Measurements from ENCODE around the gene CD3D. TPM values are rescaled to one million over a fixed set of nuclear protein-coding genes. Genes with fewer than 3 reads are reported as not detected.

CD3D gene
- polyA plus RNA-seq, 2 of the 4 experiments (the other 2 are of a cell fraction): not detected

- TF ChIP-seq REST (IDR thresholded peaks at IDR 0.05) (no peak), HOXB13 (CRISPR knock-in tag; IDR thresholded peaks at IDR 0.05; ENCODE audit: low read depth) (no peak)
These were observed 29.3 kb downstream of the CD3D start (continued) for GRCh38 chr11:118313242-118313641.

- Histone ChIP-seq H3K4me2 (no peak overlapping the region), H3K27ac (no peak overlapping the region), H3K4me3 (no peak overlapping the region), H3K9me3 (no peaks in the 10 kb centered on the region), H3K4me1 (peaks cover 6% of the 10 kb centered on the region; the same call in 1 of the 3 replicates)
- WGBS (ENCODE audit: missing lambda C conversion rate): 89% methylated on average over 2 of the region's 2 CpGs
- CTCF ChIA-PET: interaction anchor here (0.8 to 1.2 kb wide), 2 partner anchors 38 to 141 kb away, joined by 3 read pairs; no protein-coding TSS in a partner anchor
- DNase-seq (ENCODE audit: low read depth in 1 of 2, low spot score in 1 of 2): no peak
- POLR2A ChIA-PET: no interaction called here
- no peak for TF ChIP-seq TFCP2L1 (CRISPR knock-in tag; IDR thresholded peaks at IDR 0.05)
- no peak for ATAC-seq
- FAIRE-seq: no peak
These were observed 30.2 kb downstream of the CD3D start for GRCh38 chr11:118312328-118312727.

GRCh38 chr11:118311518-118311917, 31.0 kb downstream of the CD3D start:
- Histone ChIP-seq H3K4me3 (no peak overlapping the region), H3K9me3 (no peaks in the 10 kb centered on the region), H3K4me1 (peaks cover 6% of the 10 kb centered on the region; the same call in 1 of the 3 replicates), H3K4me2 (no peak overlapping the region), H3K27ac (no peak overlapping the region)
- WGBS (ENCODE audit: missing lambda C conversion rate): 24% methylated on average over 4 of the region's 4 CpGs
- FAIRE-seq (no peak), ATAC-seq (no peak), DNase-seq (ENCODE audit: low read depth in 1 of 2, low spot score in 1 of 2) (no peak)
- ChIA-PET CTCF (interaction anchor here (0.6 to 1.2 kb wide), 4 partner anchors 16 to 140 kb away, joined by 3 read pairs; no protein-coding TSS in a partner anchor), POLR2A (no interaction called here)
- no peak for TF ChIP-seq TFCP2L1 (CRISPR knock-in tag; IDR thresholded peaks at IDR 0.05)
- no peak for TF ChIP-seq TP53 (CRISPR knock-in tag; IDR thresholded peaks at IDR 0.05)
- TF ChIP-seq MAX (IDR thresholded peaks at IDR 0.05): no peak
- TF ChIP-seq FOSL2 (IDR thresholded peaks at IDR 0.05): no peak
- TF ChIP-seq FOSL2 (CRISPR knock-in tag; IDR thresholded peaks at IDR 0.05): no peak
- TF ChIP-seq E2F6 (IDR thresholded peaks at IDR 0.05; ENCODE audit: borderline replicate concordance, low read depth): no peak
- TF ChIP-seq RCOR1 (IDR thresholded peaks at IDR 0.05; ENCODE audit: low read depth, low read length): no peak
- TF ChIP-seq PBX3 (IDR thresholded peaks at IDR 0.05): no peak
- no peak for TF ChIP-seq RNF2 (IDR thresholded peaks at IDR 0.05; ENCODE audit: borderline replicate concordance, low read depth)
- no peak for TF ChIP-seq POLR2A (IDR thresholded peaks at IDR 0.05; ENCODE audit: low read length)
- TF ChIP-seq ATOH8 (CRISPR knock-in tag; IDR thresholded peaks at IDR 0.05; ENCODE audit: low read depth): no peak
- TF ChIP-seq KDM1A (IDR thresholded peaks at IDR 0.05; ENCODE audit: low read depth): no peak
- no peak for TF ChIP-seq SMC3 (IDR thresholded peaks at IDR 0.05)
- no peak for TF ChIP-seq FOXS1 (CRISPR knock-in tag; IDR thresholded peaks at IDR 0.05)
- no peak for TF ChIP-seq ELK1 (IDR thresholded peaks at IDR 0.05; ENCODE audit: low read depth, low read length)
- TF ChIP-seq ZNF302 (CRISPR knock-in tag; IDR thresholded peaks at IDR 0.05): no peak
- TF ChIP-seq KDM5A (IDR thresholded peaks at IDR 0.05): no peak
- no peak for TF ChIP-seq RARB (CRISPR knock-in tag; IDR thresholded peaks at IDR 0.05)
- no peak for TF ChIP-seq POLR2AphosphoS2 (conservative IDR thresholded peaks at IDR 0.05; ENCODE audit: low read length)
- no peak for TF ChIP-seq ZSCAN20 (CRISPR knock-in tag; IDR thresholded peaks at IDR 0.05)
- no peak for TF ChIP-seq HMGXB4 (CRISPR knock-in tag; IDR thresholded peaks at IDR 0.05; ENCODE audit: borderline replicate concordance)
